WTC11 (cell line): ENCODE results near the gene IL1RAPL1. TPM values are rescaled to one million over a fixed set of nuclear protein-coding genes. Genes with fewer than 3 reads are reported as not detected.

Experiments used
- ATAC-seq: fragments of 200-7000 bp; cut with Tn5 transposase; 2 replicates; pipeline ENCODE4 v1.10.0; 2021; ENCODE audit warnings: mild to moderate bottlenecking, moderate library complexity
- CTCF ChIA-PET: fragments of 300-600 bp; sonication (Branson Sonifier 250); formaldehyde crosslinking; loops from one replicate; lab custom pipeline; 2021; ENCODE audit warnings: antibody characterized with exemption; lab: Charles Lee
- POLR2A ChIA-PET: fragments of 350-600 bp; sonication (Branson Sonifier 250); formaldehyde crosslinking; loops from one replicate; lab custom pipeline; 2021; ENCODE audit warnings: antibody characterized with exemption; lab: Charles Lee
- DNase-seq: peaks from one replicate; pipeline ENCODE4 v3.0.0; 2021; ENCODE audit warnings: low spot score
- H3K27ac Mint-ChIP-seq: 2 replicates; pipeline ENCODE4 v1.8.0; 2021; ENCODE audit warnings: mixed read lengths
- H3K27me3 Mint-ChIP-seq: 2 replicates; pipeline ENCODE4 v1.8.0; 2021; ENCODE audit warnings: low read depth, mild to moderate bottlenecking, moderate library complexity, mixed read lengths
- H3K36me3 Mint-ChIP-seq: 2 replicates; pipeline ENCODE4 v1.8.0; 2021; ENCODE audit warnings: mixed read lengths
- H3K4me1 Mint-ChIP-seq: 2 replicates; pipeline ENCODE4 v1.8.0; 2022; ENCODE audit warnings: mixed read lengths
- H3K4me3 Mint-ChIP-seq: 2 replicates; pipeline ENCODE4 v1.8.0; 2021; ENCODE audit warnings: mild to moderate bottlenecking, moderate library complexity, mixed read lengths
- H3K9me3 Mint-ChIP-seq: 2 replicates; pipeline ENCODE4 v1.8.0; 2021; ENCODE audit warnings: mixed read lengths
- ATF1 ChIP-seq: sonication (generic); formaldehyde crosslinking; IDR thresholded peaks from 2 replicates; pipeline ENCODE4 v1.8.1; 2023; ENCODE audit warnings: mild to moderate bottlenecking, moderate library complexity, missing genetic modification reagents
- ETV6 ChIP-seq: sonication (generic); formaldehyde crosslinking; IDR thresholded peaks from 2 replicates; pipeline ENCODE4 v1.8.1; 2022; ENCODE audit warnings: mild to moderate bottlenecking, missing genetic modification reagents
- FOXP4 ChIP-seq: sonication (generic); formaldehyde crosslinking; IDR thresholded peaks from 2 replicates; pipeline ENCODE4 v1.8.0; 2022; ENCODE audit warnings: mild to moderate bottlenecking, missing genetic modification reagents
- NFE2L1 ChIP-seq: sonication (generic); formaldehyde crosslinking; IDR thresholded peaks from 2 replicates; pipeline ENCODE4 v1.8.1; 2023; ENCODE audit warnings: missing genetic modification reagents
- NFYB ChIP-seq: sonication (generic); formaldehyde crosslinking; conservative IDR thresholded peaks from 2 replicates; pipeline ENCODE4 v1.8.0; 2022; ENCODE audit warnings: low read depth, missing genetic modification reagents
- NR2C2 ChIP-seq: sonication (generic); formaldehyde crosslinking; IDR thresholded peaks from 2 replicates; pipeline ENCODE4 v1.8.0; 2022; ENCODE audit warnings: mild to moderate bottlenecking, missing genetic modification reagents
- SOX15 ChIP-seq: fragments of 250-450 bp; sonication (Bioruptor Pico); IDR thresholded peaks from 2 replicates; pipeline ENCODE4 v1.9.0; 2021; ENCODE audit warnings: mild to moderate bottlenecking
- TCF7 ChIP-seq: sonication (generic); formaldehyde crosslinking; IDR thresholded peaks from 2 replicates; pipeline ENCODE4 v1.8.0; 2022; ENCODE audit warnings: mild to moderate bottlenecking, low read depth, missing genetic modification reagents, moderate library complexity
- TP53 ChIP-seq: sonication (generic); formaldehyde crosslinking; IDR thresholded peaks from 2 replicates; pipeline ENCODE4 v1.8.1; 2023; ENCODE audit warnings: mild to moderate bottlenecking, missing genetic modification reagents
- ZNF232 ChIP-seq: sonication (generic); formaldehyde crosslinking; IDR thresholded peaks from 2 replicates; pipeline ENCODE4 v1.8.0; 2022; ENCODE audit warnings: mild to moderate bottlenecking, missing genetic modification reagents
- ZNF263 ChIP-seq: sonication (generic); formaldehyde crosslinking; IDR thresholded peaks from 2 replicates; pipeline ENCODE4 v1.8.1; 2022; ENCODE audit warnings: low read depth, mild to moderate bottlenecking, moderate library complexity, missing genetic modification reagents
- ZNF317 ChIP-seq: sonication (generic); formaldehyde crosslinking; IDR thresholded peaks from 2 replicates; pipeline ENCODE4 v1.8.1; 2023; ENCODE audit warnings: low read depth, mild to moderate bottlenecking, moderate library complexity, missing genetic modification reagents, borderline replicate concordance
- ZNF532 ChIP-seq: fragments of 250-450 bp; sonication (Bioruptor Pico); IDR thresholded peaks from 2 replicates; pipeline ENCODE4 v1.9.0; 2021; ENCODE audit warnings: mild to moderate bottlenecking, borderline replicate concordance
- total RNA-seq: library from RNA; stranded (reverse); gene quantifications from 3 replicates; pipeline ENCODE4 v1.2.3, GENCODE V29; 2021
- TF ChIP-seq, protein P1 (sequence below): sonication (generic); formaldehyde crosslinking; IDR thresholded peaks from 2 replicates; pipeline ENCODE4 v1.8.0; 2023; ENCODE audit warnings: missing genetic modification reagents, mild to moderate bottlenecking, borderline replicate concordance
- TF ChIP-seq, protein P2 (sequence below): sonication (generic); formaldehyde crosslinking; IDR thresholded peaks from 2 replicates; pipeline ENCODE4 v1.8.0; 2022; ENCODE audit warnings: missing genetic modification reagents
- TF ChIP-seq, protein P3 (sequence below): sonication (generic); formaldehyde crosslinking; IDR thresholded peaks from 2 replicates; pipeline ENCODE4 v1.8.0; 2023; ENCODE audit warnings: missing genetic modification reagents

The IL1RAPL1 gene
- total RNA-seq, 1 experiment from 2014 or later: 0.13 TPM

GRCh38 chrX:28901637-28902036 lies 314.4 kb downstream of the IL1RAPL1 start:
- Mint-ChIP-seq H3K4me1 (peaks cover 30% of the 10 kb centered on the region), H3K27ac (no peak overlapping the region), H3K27me3 (peaks cover under 1% of the 10 kb centered on the region; the same call in 1 of the 2 replicates), H3K9me3 (peaks cover 17% of the 10 kb centered on the region), H3K4me3 (no peak overlapping the region), H3K36me3 (peaks cover 20% of the 10 kb centered on the region)
- TF ChIP-seq ETV6 (CRISPR knock-in tag) (no peak), ZNF532 (CRISPR knock-in tag) (no peak), TCF7 (no peak)
- TF ChIP-seq, protein P1, sequence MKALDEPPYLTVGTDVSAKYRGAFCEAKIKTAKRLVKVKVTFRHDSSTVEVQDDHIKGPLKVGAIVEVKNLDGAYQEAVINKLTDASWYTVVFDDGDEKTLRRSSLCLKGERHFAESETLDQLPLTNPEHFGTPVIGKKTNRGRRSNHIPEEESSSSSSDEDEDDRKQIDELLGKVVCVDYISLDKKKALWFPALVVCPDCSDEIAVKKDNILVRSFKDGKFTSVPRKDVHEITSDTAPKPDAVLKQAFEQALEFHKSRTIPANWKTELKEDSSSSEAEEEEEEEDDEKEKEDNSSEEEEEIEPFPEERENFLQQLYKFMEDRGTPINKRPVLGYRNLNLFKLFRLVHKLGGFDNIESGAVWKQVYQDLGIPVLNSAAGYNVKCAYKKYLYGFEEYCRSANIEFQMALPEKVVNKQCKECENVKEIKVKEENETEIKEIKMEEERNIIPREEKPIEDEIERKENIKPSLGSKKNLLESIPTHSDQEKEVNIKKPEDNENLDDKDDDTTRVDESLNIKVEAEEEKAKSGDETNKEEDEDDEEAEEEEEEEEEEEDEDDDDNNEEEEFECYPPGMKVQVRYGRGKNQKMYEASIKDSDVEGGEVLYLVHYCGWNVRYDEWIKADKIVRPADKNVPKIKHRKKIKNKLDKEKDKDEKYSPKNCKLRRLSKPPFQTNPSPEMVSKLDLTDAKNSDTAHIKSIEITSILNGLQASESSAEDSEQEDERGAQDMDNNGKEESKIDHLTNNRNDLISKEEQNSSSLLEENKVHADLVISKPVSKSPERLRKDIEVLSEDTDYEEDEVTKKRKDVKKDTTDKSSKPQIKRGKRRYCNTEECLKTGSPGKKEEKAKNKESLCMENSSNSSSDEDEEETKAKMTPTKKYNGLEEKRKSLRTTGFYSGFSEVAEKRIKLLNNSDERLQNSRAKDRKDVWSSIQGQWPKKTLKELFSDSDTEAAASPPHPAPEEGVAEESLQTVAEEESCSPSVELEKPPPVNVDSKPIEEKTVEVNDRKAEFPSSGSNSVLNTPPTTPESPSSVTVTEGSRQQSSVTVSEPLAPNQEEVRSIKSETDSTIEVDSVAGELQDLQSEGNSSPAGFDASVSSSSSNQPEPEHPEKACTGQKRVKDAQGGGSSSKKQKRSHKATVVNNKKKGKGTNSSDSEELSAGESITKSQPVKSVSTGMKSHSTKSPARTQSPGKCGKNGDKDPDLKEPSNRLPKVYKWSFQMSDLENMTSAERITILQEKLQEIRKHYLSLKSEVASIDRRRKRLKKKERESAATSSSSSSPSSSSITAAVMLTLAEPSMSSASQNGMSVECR: no peak
- ATAC-seq (no peak), DNase-seq (no peak)
- CTCF ChIA-PET: no interaction called here
- POLR2A ChIA-PET: no interaction called here

GRCh38 chrX:28910487-28910886 lies 323.2 kb downstream of the IL1RAPL1 start:
- ATAC-seq: no peak
- TF ChIP-seq ZNF317 (CRISPR knock-in tag): no peak
- TF ChIP-seq ZNF232 (CRISPR knock-in tag): no peak
- TF ChIP-seq, protein P2, sequence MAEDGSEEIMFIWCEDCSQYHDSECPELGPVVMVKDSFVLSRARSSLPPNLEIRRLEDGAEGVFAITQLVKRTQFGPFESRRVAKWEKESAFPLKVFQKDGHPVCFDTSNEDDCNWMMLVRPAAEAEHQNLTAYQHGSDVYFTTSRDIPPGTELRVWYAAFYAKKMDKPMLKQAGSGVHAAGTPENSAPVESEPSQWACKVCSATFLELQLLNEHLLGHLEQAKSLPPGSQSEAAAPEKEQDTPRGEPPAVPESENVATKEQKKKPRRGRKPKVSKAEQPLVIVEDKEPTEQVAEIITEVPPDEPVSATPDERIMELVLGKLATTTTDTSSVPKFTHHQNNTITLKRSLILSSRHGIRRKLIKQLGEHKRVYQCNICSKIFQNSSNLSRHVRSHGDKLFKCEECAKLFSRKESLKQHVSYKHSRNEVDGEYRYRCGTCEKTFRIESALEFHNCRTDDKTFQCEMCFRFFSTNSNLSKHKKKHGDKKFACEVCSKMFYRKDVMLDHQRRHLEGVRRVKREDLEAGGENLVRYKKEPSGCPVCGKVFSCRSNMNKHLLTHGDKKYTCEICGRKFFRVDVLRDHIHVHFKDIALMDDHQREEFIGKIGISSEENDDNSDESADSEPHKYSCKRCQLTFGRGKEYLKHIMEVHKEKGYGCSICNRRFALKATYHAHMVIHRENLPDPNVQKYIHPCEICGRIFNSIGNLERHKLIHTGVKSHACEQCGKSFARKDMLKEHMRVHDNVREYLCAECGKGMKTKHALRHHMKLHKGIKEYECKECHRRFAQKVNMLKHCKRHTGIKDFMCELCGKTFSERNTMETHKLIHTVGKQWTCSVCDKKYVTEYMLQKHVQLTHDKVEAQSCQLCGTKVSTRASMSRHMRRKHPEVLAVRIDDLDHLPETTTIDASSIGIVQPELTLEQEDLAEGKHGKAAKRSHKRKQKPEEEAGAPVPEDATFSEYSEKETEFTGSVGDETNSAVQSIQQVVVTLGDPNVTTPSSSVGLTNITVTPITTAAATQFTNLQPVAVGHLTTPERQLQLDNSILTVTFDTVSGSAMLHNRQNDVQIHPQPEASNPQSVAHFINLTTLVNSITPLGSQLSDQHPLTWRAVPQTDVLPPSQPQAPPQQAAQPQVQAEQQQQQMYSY (CRISPR knock-in tag): no peak
- no peak for TF ChIP-seq NFYB (CRISPR knock-in tag)
- TF ChIP-seq, protein P3, sequence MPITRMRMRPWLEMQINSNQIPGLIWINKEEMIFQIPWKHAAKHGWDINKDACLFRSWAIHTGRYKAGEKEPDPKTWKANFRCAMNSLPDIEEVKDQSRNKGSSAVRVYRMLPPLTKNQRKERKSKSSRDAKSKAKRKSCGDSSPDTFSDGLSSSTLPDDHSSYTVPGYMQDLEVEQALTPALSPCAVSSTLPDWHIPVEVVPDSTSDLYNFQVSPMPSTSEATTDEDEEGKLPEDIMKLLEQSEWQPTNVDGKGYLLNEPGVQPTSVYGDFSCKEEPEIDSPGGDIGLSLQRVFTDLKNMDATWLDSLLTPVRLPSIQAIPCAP: no peak
- no peak for TF ChIP-seq TP53 (CRISPR knock-in tag)
- TF ChIP-seq ZNF263: no peak
- TF ChIP-seq SOX15 (CRISPR knock-in tag): no peak
- no peak for TF ChIP-seq NFE2L1 (CRISPR knock-in tag)
- TF ChIP-seq ATF1 (CRISPR knock-in tag): no peak
- no peak for TF ChIP-seq NR2C2 (CRISPR knock-in tag)
- TF ChIP-seq, protein P1: no peak
- no peak for TF ChIP-seq FOXP4 (CRISPR knock-in tag)

More at GRCh38 chrX:28910487-28910886, 323.2 kb downstream of the IL1RAPL1 start:
- no peaks in the 10 kb centered on the region for H3K9me3 Mint-ChIP-seq
- POLR2A ChIA-PET: no interaction called here
- H3K4me1 Mint-ChIP-seq: peaks cover 3% of the 10 kb centered on the region; the same call in 1 of the 2 replicates
- H3K36me3 Mint-ChIP-seq: no peaks in the 10 kb centered on the region
- CTCF ChIA-PET: no interaction called here
- DNase-seq: no peak
- no peak overlapping the region for H3K27ac Mint-ChIP-seq
- no peaks in the 10 kb centered on the region for H3K27me3 Mint-ChIP-seq
- no peak overlapping the region for H3K4me3 Mint-ChIP-seq
